Epidermal melanocyte (primary cell): ENCODE results near the gene ARVCF.
"Not testable (repeated sequence)": the region's sequence is repeated elsewhere in the genome, so short reads cannot be mapped to it uniquely, and the experiment has no call there.

Source experiments
- DNase-seq: peaks from one replicate; pipeline ENCODE4 v3.0.0; 2011; ENCODE audit warnings: low spot score; ENCODE audit not compliant: insufficient read length

The ARVCF gene

GRCh38 chr22:19937616-19938473 is 78.8 kb downstream of the ARVCF start:
- no peak for DNase-seq

- DNase-seq, result no peak
Measured at GRCh38 chr22:19936513-19936912, 80.1 kb downstream of the ARVCF start.

- not testable (repeated sequence) for DNase-seq
Measured at GRCh38 chr22:19935123-19935718, 81.4 kb downstream of the ARVCF start.

- DNase-seq, result no peak
Measured at GRCh38 chr22:19933341-19934241, 83.0 kb downstream of the ARVCF start.

- no peak for DNase-seq
Measured at GRCh38 chr22:19932367-19933206, 84.0 kb downstream of the ARVCF start.

DNA sequence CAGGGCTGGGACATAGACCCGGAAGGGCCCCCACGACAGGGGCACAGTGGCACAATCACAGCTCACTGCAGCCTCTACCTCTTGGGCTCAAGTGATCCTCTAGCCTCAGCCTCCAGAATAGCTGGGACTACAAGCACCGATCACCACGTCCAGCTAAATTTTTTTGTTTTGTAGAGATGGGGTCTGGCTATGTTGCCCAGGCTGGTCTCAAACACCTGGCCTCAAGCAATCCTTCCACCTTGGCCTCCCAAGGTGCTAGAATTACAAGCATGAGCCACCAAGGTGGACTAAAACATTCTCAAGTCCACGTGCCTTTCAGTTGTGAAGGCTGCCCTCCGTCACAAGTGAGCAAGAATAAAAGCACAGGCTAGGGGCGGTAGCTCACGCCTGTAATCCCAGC is 85.1 kb downstream of the ARVCF start:
- DNase-seq, result no peak

DNA sequence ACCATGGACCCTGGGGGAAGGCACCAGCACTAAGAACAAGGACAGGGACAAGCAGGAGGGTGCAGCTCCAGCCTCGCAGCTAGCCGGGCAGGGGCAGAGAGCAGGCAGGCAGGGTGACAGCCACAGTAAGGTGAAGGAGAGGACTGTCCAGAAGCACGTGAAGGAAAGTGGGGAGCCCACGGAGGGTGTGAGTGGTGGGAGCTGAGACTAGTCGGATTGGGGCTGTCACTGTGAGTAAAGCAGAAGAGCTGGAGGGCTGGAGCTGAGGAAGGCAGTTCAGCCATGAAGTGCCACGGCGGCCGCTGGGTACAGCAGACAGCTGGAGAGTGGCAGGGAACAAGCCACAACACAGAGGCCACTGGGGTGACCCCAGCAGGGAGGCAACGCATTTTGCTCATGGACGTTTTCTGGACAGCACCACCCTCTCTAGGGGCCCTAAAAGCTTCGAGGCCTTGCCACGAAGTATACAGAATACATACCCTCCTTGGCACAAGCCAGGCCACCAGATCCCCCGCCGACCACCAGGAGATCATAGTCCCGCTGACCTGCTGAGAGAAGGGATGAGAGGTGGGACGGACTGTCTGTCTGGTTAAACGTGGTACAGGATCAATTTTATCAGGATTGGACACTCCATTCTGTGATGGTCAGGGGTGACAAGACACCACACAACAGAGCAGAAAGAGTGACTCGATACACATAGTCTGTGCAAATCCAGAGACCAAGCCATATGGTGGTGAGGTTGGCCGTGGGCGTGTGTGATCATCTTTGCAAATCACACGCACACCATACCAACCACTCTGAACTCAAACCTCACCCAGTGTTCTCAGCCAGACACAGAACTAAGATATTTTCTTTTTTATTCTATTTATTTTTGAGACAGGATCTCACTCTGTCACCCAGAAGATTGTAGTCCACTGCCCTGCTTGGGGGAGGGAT is 85.8 kb downstream of the ARVCF start:
- DNase-seq, result no peak

GRCh38 chr22:19929586-19930550 is 86.8 kb downstream of the ARVCF start:
- no peak for DNase-seq

DNA sequence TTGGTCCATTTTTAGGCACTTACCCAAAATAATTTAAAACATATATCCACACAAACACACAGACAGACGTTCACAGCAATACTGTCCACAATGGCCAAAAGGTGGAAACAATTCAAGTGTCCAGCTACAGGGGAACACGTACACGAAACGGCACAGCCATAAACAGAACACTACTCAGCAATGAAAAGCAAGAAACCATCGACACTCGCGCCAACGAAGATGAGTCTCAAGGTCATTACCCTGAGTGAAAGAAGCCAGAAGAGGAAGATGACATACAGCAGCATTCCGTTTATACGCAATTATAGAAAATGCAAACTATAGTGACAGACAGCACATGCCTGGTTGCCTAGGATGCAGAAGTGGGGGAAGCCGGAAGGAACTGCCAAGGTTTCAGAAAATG is 88.4 kb downstream of the ARVCF start:
- no peak for DNase-seq

DNA sequence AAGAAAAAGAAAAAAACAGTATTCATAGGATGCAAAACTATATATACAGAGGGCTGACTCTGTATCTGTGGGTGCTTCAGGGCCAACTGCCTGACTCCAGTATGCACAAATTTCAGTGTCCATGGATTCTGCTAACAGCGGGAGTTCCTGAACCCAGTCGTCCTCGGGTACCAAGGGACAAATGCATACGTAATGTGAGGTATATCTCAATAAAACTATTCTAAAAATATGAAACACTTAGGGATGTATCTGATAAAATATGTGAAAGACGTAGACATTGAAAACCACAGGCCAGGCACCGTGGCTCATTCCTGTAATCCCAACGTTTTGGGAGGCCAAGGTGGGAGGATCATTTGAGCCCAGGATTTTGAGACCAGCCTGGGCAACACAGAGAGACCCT is 88.9 kb downstream of the ARVCF start:
- DNase-seq, result no peak

DNA sequence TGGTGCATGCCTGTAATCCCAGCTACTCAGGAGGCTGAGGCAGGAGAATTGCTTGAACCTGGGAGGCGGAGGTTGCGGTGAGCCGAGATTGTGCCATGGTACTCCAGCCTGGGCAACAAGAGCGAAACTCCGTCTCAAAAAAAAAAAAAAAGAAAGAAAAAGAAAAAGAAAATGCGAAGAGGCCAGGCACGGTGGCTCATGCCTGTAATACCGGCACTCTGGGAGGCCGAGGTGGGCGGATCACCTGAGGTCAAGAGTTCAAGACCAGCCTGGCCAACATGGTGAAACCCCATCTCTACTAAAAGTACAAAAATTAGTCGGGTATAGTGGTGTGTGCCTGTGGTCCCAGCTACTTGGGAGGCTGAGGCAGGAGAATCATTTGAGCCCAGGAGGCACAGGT is 90.6 kb downstream of the ARVCF start:
- not testable (repeated sequence) for DNase-seq

DNA sequence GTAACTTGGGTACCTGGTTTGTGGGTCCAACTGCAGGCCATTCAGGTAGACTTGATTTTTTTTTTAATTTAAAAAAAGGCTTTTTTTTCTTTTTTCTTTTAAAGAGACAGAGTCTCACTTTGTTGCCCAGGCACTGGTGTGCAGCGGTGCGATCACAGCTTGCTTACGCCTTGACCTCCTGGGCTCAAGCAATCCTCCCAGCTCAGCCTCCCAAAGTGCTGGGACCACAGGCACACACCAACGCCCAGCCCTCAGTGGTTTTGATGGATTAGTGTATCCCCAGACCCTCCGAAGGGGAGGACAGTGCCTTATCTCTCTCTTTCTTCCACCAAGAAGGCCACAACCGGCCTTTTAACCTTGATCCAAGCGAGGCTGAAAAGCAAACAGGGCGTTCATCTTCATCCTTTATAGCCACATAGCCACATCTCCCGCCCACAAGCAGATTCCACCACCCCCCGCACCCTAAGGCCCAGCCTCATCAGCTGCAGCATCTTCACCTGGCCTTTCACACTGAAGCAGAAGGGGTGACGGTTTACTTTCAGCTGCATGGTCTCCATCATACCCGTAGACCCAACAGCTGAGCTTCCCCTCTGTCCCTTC is 92.6 kb downstream of the ARVCF start:
- DNase-seq, result no peak

- no peak for DNase-seq
Measured at GRCh38 chr22:19921544-19922081, 95.0 kb downstream of the ARVCF start.
